ENCODE data around the gene STAP1. TPM values are rescaled to one million over a fixed set of nuclear protein-coding genes. Genes with fewer than 3 reads are reported as not detected.

The STAP1 gene
- total and polyA plus RNA-seq, 2 donors from 2014 or later = 3.9 to 17.9 TPM

- H3K9me3 ChIP-seq (ENCODE audit: control insufficient read depth in 2 of 3, insufficient read depth in 1 of 3, low read length in 3 of 3) = no peaks in the 10 kb centered on the region
- FAIRE-seq (no peak), DNase-seq (peak in 1 of 5 donors; percentile 18)
- H3K4me1 ChIP-seq (ENCODE audit: control insufficient read depth in 2 of 3, insufficient read depth in 2 of 3, low read depth in 1 of 3, low read length in 3 of 3) = peaks cover 0 to 2% (median 0%) of the 10 kb centered on the region in 3 donors
- peak overlapping the region; percentile 55 to 71 (median 69) for H3K4me3 ChIP-seq (ENCODE audit: low read length in 3 of 3)
- no peak overlapping the region for H3K27ac ChIP-seq (ENCODE audit: low read depth in 2 of 2, low read length in 2 of 2)
- TF ChIP-seq, protein P1, sequence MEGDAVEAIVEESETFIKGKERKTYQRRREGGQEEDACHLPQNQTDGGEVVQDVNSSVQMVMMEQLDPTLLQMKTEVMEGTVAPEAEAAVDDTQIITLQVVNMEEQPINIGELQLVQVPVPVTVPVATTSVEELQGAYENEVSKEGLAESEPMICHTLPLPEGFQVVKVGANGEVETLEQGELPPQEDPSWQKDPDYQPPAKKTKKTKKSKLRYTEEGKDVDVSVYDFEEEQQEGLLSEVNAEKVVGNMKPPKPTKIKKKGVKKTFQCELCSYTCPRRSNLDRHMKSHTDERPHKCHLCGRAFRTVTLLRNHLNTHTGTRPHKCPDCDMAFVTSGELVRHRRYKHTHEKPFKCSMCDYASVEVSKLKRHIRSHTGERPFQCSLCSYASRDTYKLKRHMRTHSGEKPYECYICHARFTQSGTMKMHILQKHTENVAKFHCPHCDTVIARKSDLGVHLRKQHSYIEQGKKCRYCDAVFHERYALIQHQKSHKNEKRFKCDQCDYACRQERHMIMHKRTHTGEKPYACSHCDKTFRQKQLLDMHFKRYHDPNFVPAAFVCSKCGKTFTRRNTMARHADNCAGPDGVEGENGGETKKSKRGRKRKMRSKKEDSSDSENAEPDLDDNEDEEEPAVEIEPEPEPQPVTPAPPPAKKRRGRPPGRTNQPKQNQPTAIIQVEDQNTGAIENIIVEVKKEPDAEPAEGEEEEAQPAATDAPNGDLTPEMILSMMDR (IDR thresholded peaks at IDR 0.05; ENCODE audit: borderline replicate concordance, extremely low read depth, insufficient read depth) = no peak
- H3K9ac ChIP-seq (ENCODE audit: low read length in 3 of 3) = peak overlapping the region in 1 of 3 donors; percentile 63
- intact Hi-C loops (cut with DNase I) = no loop called here
- H3K27me3 ChIP-seq (ENCODE audit: control insufficient read depth, insufficient read depth, low read length) = no peaks in the 10 kb centered on the region
- peaks cover 0 to 9% (median 0%) of the 10 kb centered on the region in 3 donors for H3K36me3 ChIP-seq (ENCODE audit: control insufficient read depth in 2 of 3, insufficient read depth in 3 of 3, low read length in 3 of 3)
Measured at GRCh38 chr4:67546004-67546356, 12.5 kb upstream of the STAP1 start.

DNA sequence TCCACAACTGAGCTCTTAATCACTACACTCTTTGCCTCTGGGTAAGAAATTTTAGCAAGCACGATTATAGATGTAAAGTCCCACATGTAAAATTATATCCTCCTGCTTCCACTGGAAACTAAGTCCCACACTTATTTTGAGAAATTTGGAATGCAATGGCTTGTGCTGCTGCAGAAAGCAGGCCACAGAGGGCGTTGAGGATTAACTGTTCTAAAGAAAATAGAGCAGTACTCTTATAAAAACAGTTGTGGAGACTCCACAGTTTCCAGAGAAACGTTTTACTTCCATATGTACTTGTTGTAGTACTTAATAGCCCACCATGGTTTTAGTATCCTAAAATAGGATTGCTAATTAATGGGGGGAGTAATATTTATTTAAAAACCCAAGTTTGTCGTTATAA lies 11.6 kb upstream of the STAP1 start:
- TF ChIP-seq, protein P1 (IDR thresholded peaks at IDR 0.05; ENCODE audit: borderline replicate concordance, extremely low read depth, insufficient read depth) = no peak
- DNase-seq (no peak), FAIRE-seq (no peak)
- H3K9me3 ChIP-seq (ENCODE audit: control insufficient read depth in 2 of 3, insufficient read depth in 1 of 3, low read length in 3 of 3) = no peaks in the 10 kb centered on the region
- H3K4me3 ChIP-seq (ENCODE audit: low read length in 3 of 3) = no peak overlapping the region
- no peak overlapping the region for H3K27ac ChIP-seq (ENCODE audit: low read depth in 2 of 2, low read length in 2 of 2)
- no peaks in the 10 kb centered on the region for H3K27me3 ChIP-seq (ENCODE audit: control insufficient read depth, insufficient read depth, low read length)
- intact Hi-C loops (cut with DNase I) = no loop called here
- H3K4me1 ChIP-seq (ENCODE audit: control insufficient read depth in 2 of 3, insufficient read depth in 2 of 3, low read depth in 1 of 3, low read length in 3 of 3) = peaks cover 0 to 2% (median 0%) of the 10 kb centered on the region in 3 donors
- H3K9ac ChIP-seq (ENCODE audit: low read length in 3 of 3) = no peak overlapping the region
- H3K36me3 ChIP-seq (ENCODE audit: control insufficient read depth in 2 of 3, insufficient read depth in 3 of 3, low read length in 3 of 3) = peaks cover 0 to 4% (median 0%) of the 10 kb centered on the region in 3 donors

DNA sequence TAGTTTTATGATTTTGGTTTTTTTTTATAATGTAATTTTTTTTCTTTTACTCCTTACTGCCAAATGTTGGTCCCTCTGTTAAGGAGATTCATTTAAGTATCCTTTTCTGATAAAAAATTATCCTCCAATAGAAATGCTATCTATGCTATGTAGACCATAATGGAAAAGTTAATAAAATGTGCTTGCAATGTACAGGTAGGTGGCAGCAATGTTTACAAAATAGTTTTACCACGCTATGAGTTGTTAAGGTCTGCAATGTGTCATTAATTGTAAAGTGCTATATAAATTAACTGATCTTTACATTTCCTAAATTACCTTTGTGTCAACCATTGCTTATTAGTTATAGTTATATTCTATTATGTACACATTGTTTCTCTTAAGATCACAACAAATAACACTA lies 9.4 kb upstream of the STAP1 start:
- no peak for FAIRE-seq
- no peaks in the 10 kb centered on the region for H3K36me3 ChIP-seq (ENCODE audit: control insufficient read depth in 2 of 3, insufficient read depth in 3 of 3, low read length in 3 of 3)

More for the DNA sequence above, 9.4 kb upstream of the STAP1 start:
- no peak overlapping the region for H3K9ac ChIP-seq (ENCODE audit: low read length in 3 of 3)
- TF ChIP-seq, protein P1 (IDR thresholded peaks at IDR 0.05; ENCODE audit: borderline replicate concordance, extremely low read depth, insufficient read depth) = peak; percentile 5
- H3K27me3 ChIP-seq (ENCODE audit: control insufficient read depth, insufficient read depth, low read length) = no peaks in the 10 kb centered on the region
- peaks cover 0 to 2% (median 0%) of the 10 kb centered on the region in 3 donors for H3K4me1 ChIP-seq (ENCODE audit: control insufficient read depth in 2 of 3, insufficient read depth in 2 of 3, low read depth in 1 of 3, low read length in 3 of 3)
- H3K4me3 ChIP-seq (ENCODE audit: low read length in 3 of 3) = no peak overlapping the region
- H3K27ac ChIP-seq (ENCODE audit: low read depth in 2 of 2, low read length in 2 of 2) = no peak overlapping the region
- no peaks in the 10 kb centered on the region for H3K9me3 ChIP-seq (ENCODE audit: control insufficient read depth in 2 of 3, insufficient read depth in 1 of 3, low read length in 3 of 3)
- DNase-seq = peak in 2 of 5 donors; percentile 32 to 48
- intact Hi-C loops (cut with DNase I) = no loop called here

Measured in kidney (tissue), 14 donors.